Muscle of leg (tissue), 11 donors: ENCODE results near the gene POFUT2. TPM values are rescaled to one million over a fixed set of nuclear protein-coding genes. Genes with fewer than 3 reads are reported as not detected.
"Not testable (repeated sequence)": the region's sequence is repeated elsewhere in the genome, so short reads cannot be mapped to it uniquely, and the experiment has no call there.

ENCODE experiments used
- DNase-seq: peaks from one replicate; pipeline ENCODE4 v3.0.0; 2013
- H3K27ac ChIP-seq: one replicate; pipeline ENCODE4 v1.5.1; 2013; ENCODE audit warnings: mild to moderate bottlenecking, low read length, control low read depth
- H3K27me3 ChIP-seq: one replicate; pipeline ENCODE4 v1.6.1; 2013; ENCODE audit warnings: low read length; ENCODE audit not compliant: control insufficient read depth, insufficient read depth
- H3K36me3 ChIP-seq: one replicate; pipeline ENCODE4 v1.6.1; 2013; ENCODE audit warnings: low read length; ENCODE audit not compliant: control insufficient read depth, insufficient read depth
- H3K4me1 ChIP-seq: one replicate; pipeline ENCODE4 v1.6.1; 2013; ENCODE audit warnings: low read length; ENCODE audit not compliant: control insufficient read depth, insufficient read depth
- H3K4me3 ChIP-seq: one replicate; pipeline ENCODE4 v1.5.1; 2013; ENCODE audit warnings: low read length, control low read depth
- H3K9me3 ChIP-seq: replicated peaks from 2 replicates; pipeline ENCODE4 v1.6.1; 2013; ENCODE audit warnings: low read depth, low read length; ENCODE audit not compliant: control insufficient read depth
- WGBS: methylation state at CpG from one replicate; pipeline ENCODE4 v1.1.5; 2013; ENCODE audit warnings: missing lambda C conversion rate; ENCODE audit not compliant: insufficient coverage; 5-methylcytosine and 5-hydroxymethylcytosine counted together
- polyA plus RNA-seq, 8 donors: library from polyadenylated mRNA; unstranded; fragments of 120-200 nt; gene quantifications; one replicate each; pipeline versions ENCODE4 v1.2.1 to v1.2.3, GENCODE V29; 2013; ENCODE audit warnings: inconsistent platforms in 1 of 8, low replicate concordance in 1 of 8; ENCODE audit not compliant: insufficient read length in 8 of 8, insufficient read depth in 1 of 8
- total RNA-seq: library from RNA; stranded (reverse); fragments of 120-200 nt; gene quantifications from one replicate; pipeline ENCODE4 v1.2.4, GENCODE V29; 2013

Gene POFUT2
- total and polyA plus RNA-seq, 9 donors = 30.8 to 47.3 (median 37.7) TPM

GRCh38 chr21:45309987-45310381 is 22.3 kb upstream of the POFUT2 start:
- H3K4me1 ChIP-seq = peaks cover 46% of the 10 kb centered on the region
- H3K9me3 ChIP-seq = peaks cover 3% of the 10 kb centered on the region
- 94% methylated on average over 2 of the region's 3 CpGs for WGBS
- H3K4me3 ChIP-seq = no peak overlapping the region
- no peak for DNase-seq
- no peaks in the 10 kb centered on the region for H3K36me3 ChIP-seq
- no peaks in the 10 kb centered on the region for H3K27me3 ChIP-seq
- no peak overlapping the region for H3K27ac ChIP-seq

- WGBS = 66% methylated on average over 24 of the region's 27 CpGs
- Histone ChIP-seq H3K27ac (peak overlapping the region; percentile 59), H3K27me3 (no peaks in the 10 kb centered on the region), H3K4me1 (peaks cover 48% of the 10 kb centered on the region), H3K9me3 (peaks cover 3% of the 10 kb centered on the region), H3K4me3 (no peak overlapping the region), H3K36me3 (no peaks in the 10 kb centered on the region)
- DNase-seq = peak; percentile 61
Observed at GRCh38 chr21:45309069-45309986, 21.6 kb upstream of the POFUT2 start.

- peak overlapping the region; percentile 59 for H3K27ac ChIP-seq
- peaks cover 3% of the 10 kb centered on the region for H3K9me3 ChIP-seq
- no peaks in the 10 kb centered on the region for H3K27me3 ChIP-seq
- H3K36me3 ChIP-seq = no peaks in the 10 kb centered on the region
- H3K4me1 ChIP-seq = peaks cover 55% of the 10 kb centered on the region
- no peak for DNase-seq
- no peak overlapping the region for H3K4me3 ChIP-seq
- 60% methylated on average over 17 of the region's 27 CpGs for WGBS
Observed at GRCh38 chr21:45308194-45309068, 20.7 kb upstream of the POFUT2 start.

- WGBS = 87% methylated on average over 16 of the region's 17 CpGs
- peaks cover 63% of the 10 kb centered on the region for H3K4me1 ChIP-seq
Observed at GRCh38 chr21:45307597-45308158, 20.0 kb upstream of the POFUT2 start.

GRCh38 chr21:45306832-45307571 is 19.3 kb upstream of the POFUT2 start:
- Histone ChIP-seq H3K27ac (peak overlapping the region; percentile 91), H3K4me1 (peaks cover 69% of the 10 kb centered on the region), H3K4me3 (no peak overlapping the region), H3K36me3 (no peaks in the 10 kb centered on the region), H3K9me3 (no peaks in the 10 kb centered on the region), H3K27me3 (no peaks in the 10 kb centered on the region)
- DNase-seq = peak; percentile 94
- WGBS = 31% methylated on average over 25 of the region's 33 CpGs

More at GRCh38 chr21:45307597-45308158, 20.0 kb upstream of the POFUT2 start:
- H3K9me3 ChIP-seq, DNase-seq, H3K36me3 ChIP-seq, H3K27me3 ChIP-seq, H3K4me3 ChIP-seq: not testable (repeated sequence)
- H3K27ac ChIP-seq = peak overlapping the region; percentile 91

- no peaks in the 10 kb centered on the region for H3K9me3 ChIP-seq
- no peak overlapping the region for H3K4me3 ChIP-seq
- no peaks in the 10 kb centered on the region for H3K27me3 ChIP-seq
- peaks cover 75% of the 10 kb centered on the region for H3K4me1 ChIP-seq
- H3K36me3 ChIP-seq = no peaks in the 10 kb centered on the region
- 78% methylated on average over 14 of the region's 18 CpGs for WGBS
- peak overlapping the region; percentile 91 for H3K27ac ChIP-seq
- DNase-seq = no peak
Observed at GRCh38 chr21:45306453-45306831, 18.7 kb upstream of the POFUT2 start.

GRCh38 chr21:45305836-45306235 is 18.1 kb upstream of the POFUT2 start:
- 90% methylated on average over 2 of the region's 9 CpGs for WGBS
- no peaks in the 10 kb centered on the region for H3K27me3 ChIP-seq
- no peak for DNase-seq

GRCh38 chr21:45304945-45305344 is 17.2 kb upstream of the POFUT2 start:
- H3K4me3 ChIP-seq = no peak overlapping the region
- no peak overlapping the region for H3K27ac ChIP-seq
- WGBS = 73% methylated on average over 4 of the region's 7 CpGs
- no peaks in the 10 kb centered on the region for H3K36me3 ChIP-seq
- no peaks in the 10 kb centered on the region for H3K9me3 ChIP-seq
- no peak for DNase-seq
- H3K4me1 ChIP-seq = peaks cover 88% of the 10 kb centered on the region
- no peaks in the 10 kb centered on the region for H3K27me3 ChIP-seq

More at GRCh38 chr21:45305836-45306235, 18.1 kb upstream of the POFUT2 start:
- Histone ChIP-seq H3K36me3 (no peaks in the 10 kb centered on the region), H3K27ac (no peak overlapping the region), H3K4me1 (peaks cover 81% of the 10 kb centered on the region), H3K4me3 (no peak overlapping the region), H3K9me3 (no peaks in the 10 kb centered on the region)

GRCh38 chr21:45304476-45304830 is 16.8 kb upstream of the POFUT2 start:
- H3K4me3 ChIP-seq = no peak overlapping the region
- no peak for DNase-seq
- H3K27me3 ChIP-seq = no peaks in the 10 kb centered on the region
- H3K4me1 ChIP-seq = peaks cover 88% of the 10 kb centered on the region
- H3K36me3 ChIP-seq = no peaks in the 10 kb centered on the region
- 78% methylated on average over 1 of the region's 6 CpGs for WGBS
- no peak overlapping the region for H3K27ac ChIP-seq
- no peaks in the 10 kb centered on the region for H3K9me3 ChIP-seq
